Activated T-helper 9 cell treated with anti-CD3 and anti-CD28 coated beads, Interleukin-2, amount 50 U/mL, for 16 hours (primary cell): ENCODE data around the gene RPL34.

Experiments
- DNase-seq: peaks from one replicate; pipeline ENCODE4 v3.0.0-alpha.2; 2020; ENCODE audit warnings: low read depth

Gene RPL34

DNA sequence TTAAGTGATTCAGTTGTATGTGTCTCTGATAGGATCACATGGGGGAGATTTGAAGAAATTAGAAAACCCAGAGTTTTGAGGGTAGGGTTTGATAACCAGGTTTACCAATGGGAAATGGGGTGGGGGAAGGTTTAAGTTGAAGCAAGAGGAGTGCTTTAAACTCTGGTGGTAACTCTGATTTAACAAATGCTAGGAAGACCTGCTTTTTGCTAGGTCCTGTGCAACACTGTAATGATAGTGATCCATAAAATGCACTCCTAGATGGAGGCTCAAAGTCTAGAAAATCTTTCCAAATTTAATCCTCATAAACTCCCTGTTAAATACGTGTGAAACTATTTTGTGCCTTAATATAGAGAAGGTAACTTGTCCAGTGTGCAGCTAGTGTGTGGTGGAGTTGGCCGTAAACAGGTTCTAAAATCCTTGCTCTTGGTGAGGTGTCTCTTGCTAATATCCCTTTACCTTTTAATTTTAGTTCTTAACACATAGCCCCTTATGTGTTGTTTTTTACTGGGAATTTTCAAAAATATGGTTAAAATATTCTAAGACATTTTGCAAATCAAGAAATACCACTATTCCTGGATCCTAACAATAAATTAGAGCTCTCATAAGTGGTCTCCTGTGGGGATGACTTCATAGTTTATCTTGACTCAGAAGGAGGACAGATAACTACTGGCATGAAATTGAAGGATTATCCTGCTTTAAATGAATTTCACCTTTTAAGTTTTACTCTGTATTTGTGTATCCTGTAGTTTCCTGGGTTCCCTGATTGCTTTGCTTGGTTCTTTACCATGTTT, 4.1 kb downstream of the RPL34 start:
- DNase-seq, result no peak

DNA sequence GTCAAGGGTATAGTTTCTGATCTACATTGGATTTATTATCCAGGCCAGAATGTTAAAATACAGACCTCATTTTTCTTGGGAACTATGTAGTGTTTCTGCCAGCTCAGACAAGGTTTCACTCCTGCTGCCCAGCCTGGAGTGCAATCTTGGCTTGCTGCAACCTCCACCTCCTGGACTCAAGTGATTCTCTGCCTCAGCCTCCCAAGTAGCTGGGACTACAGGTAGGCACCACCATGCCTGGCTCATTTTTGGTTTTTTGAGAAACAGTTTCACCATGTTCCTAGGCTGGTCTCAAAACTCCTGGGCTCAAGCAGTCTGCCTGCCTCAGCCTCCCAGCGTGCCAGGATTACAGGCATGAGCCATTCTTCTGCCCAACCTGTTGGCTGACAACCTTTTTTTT, 5.7 kb downstream of the RPL34 start:
- no peak for DNase-seq

DNA sequence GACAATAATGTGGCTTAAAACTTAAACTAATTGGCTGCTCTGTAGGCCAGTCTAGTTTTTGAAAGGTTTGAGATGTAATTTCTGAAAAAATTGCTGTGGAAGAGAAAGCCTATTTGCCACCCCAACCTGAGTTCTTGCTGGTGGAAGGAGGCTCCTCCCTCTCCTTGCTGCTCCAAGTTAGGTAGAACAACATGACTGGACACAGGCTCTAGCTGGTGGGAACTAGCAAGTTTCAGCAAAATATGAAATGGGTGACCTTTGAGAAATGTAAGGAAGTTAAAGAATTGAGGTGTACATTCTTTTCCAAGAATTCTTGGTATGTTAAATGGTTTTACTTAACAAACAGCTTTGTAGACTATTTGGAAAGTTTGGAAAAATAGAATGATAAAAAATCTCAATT, 8.0 kb downstream of the RPL34 start:
- DNase-seq, result no peak

DNA sequence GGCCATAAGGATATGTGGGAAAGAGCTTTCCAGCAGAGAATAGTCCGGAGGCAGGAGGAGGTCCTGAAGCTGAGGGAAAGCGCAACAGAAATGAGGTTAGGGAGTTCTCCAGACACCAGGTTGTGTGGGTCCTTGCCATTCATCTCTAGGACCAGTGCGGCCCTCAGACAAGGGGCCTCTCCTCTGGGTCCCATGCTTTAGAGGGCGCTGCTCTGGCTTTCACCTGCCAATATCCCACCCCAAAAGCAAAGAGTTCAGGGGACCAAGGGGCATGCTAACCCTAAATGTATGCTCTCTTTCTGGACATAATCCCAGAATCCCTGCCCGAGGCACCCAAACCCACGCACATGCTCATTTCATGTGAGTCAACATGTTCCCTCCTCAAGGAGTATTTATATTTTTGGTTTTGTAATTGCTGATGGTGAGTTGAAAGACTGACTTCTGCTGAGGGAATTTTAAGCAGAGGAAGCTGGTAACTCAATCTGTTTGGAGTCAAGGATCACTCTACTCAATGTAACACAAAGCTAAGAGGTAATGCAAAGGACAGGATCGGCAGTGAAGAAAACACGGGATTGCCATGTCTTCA, 14.8 kb downstream of the RPL34 start:
- DNase-seq, result no peak

DNA sequence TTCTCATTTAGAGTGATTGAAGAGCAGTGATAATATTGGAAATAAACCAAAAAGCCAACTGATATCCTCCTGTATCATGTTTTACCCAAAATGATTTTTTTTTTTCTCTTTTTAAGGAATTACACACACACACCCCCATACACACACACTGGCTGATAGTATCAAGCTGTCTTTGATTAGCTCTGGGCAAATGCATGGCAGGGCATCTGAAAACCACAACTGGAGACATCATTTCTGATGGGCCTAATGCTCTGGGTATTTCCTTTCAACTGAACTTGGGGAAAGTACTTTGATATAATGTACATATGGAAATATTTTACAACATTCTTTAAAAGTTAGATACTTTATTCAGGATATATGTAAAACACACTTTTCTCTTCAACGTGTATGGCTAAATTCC, 15.9 kb downstream of the RPL34 start:
- no peak for DNase-seq

DNA sequence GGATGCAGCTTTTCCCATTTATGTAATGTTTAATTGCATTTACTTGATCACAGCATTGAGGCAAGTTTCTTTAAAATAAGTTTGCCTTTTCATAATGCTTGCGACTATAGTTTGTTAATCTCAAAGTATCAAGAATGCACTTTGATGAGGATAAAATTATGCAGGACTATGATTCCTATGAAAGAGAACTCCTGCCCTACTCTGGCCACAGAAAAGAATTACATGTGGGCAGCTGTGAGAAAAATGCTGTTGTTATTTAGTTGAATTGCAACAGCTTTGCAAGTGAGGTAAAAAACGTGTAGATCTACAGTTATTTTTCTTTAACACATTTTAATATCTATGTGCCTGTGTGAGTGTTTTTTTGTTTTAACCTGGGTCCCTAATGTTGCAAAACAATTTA, 17.5 kb downstream of the RPL34 start:
- no peak for DNase-seq

DNA sequence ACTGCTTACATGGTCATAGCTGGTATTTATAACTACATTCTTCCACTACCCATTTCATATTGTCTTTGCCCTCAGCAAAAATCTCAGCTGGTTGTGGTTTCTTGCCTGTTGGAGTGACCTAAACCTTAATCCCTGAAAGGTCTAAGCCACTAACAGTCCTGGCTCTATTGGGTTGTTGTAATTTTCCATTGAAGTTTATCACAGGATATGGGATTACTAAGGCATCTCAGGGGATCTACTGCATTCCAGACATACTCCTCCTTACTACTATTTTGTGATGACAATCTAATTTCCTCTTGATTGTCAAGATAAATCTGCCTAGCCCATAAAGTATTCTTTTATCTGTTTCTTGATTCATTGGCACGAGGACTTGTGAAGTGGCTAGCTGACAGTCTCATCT, 23.9 kb downstream of the RPL34 start:
- no peak for DNase-seq

DNA sequence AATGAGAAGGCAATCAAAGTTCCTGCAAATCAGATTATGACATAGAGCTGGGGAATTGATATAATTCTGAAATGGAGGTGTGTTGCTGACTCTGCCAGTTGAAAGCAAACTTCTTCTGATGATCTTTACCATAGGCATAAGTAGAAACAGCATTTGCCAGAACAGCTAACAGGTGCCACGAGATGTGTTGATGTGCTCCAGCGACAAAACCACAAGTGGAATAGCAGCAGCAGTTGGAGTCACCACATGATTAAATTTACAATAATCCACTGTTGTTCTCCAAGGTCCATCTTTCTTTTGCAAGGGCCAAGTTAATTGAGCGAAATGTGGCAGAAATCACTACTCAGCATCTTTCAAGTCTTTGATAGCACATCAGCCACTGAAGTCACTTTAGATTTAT, 26.3 kb downstream of the RPL34 start:
- DNase-seq, result no peak

DNA sequence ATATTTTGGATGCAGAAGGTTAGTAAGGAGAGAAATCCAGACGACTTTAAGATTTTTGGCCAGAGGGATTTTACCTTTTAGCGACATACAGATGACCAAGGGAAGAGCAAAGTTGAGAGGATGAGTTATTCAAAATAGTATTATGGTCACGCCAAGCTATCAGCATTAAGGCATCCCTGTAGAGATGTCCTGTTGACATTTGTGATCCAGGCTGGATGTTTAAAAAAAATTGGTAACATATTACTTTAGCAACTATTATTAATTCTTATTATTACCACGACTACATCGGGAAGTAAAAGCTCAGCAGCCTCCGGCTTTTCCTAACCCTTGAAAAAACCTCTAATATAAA, 29.5 kb downstream of the RPL34 start:
- no peak for DNase-seq

DNA sequence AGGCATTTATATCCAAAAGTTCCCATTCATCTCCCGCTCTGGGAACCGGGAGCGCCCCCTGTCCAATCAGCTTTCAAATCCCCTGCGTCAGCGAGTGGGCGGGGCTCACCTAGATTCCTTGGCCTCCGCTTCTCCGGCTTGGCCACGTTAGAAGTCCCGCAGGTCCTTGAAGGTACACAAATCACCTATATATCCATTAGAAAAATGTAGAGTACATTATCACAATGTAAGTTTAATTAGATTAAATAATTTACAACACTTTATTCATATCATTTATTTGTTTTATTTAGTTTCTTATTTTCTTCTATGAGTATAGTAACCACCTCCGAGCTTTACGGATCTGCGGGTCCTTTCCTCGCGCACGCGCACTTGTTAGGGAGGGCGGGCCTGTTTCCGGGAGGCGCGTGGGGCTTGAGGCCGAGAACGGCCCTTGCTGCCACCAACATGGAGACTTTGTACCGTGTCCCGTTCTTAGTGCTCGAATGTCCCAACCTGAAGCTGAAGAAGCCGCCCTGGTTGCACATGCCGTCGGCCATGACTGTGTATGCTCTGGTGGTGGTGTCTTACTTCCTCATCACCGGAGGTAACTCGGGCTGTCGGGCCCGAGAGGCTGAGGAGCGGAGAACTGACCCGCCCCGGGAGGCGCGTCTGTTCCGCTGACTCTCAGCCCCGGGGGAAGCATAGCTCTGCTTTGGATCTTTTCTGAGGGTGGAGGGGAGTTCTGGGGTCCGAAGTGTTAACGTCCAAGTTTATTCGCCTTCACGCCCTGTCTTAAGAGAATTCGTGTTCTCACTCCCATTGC, 30.0 kb downstream of the RPL34 start, which contains the start of gene OSTC:
TSS of gene OSTC (plus strand) at position 388 of the 802 bp plus-strand sequence. CDS start at position 445, 57 bp downstream.
- peak; percentile 88 for DNase-seq

DNA sequence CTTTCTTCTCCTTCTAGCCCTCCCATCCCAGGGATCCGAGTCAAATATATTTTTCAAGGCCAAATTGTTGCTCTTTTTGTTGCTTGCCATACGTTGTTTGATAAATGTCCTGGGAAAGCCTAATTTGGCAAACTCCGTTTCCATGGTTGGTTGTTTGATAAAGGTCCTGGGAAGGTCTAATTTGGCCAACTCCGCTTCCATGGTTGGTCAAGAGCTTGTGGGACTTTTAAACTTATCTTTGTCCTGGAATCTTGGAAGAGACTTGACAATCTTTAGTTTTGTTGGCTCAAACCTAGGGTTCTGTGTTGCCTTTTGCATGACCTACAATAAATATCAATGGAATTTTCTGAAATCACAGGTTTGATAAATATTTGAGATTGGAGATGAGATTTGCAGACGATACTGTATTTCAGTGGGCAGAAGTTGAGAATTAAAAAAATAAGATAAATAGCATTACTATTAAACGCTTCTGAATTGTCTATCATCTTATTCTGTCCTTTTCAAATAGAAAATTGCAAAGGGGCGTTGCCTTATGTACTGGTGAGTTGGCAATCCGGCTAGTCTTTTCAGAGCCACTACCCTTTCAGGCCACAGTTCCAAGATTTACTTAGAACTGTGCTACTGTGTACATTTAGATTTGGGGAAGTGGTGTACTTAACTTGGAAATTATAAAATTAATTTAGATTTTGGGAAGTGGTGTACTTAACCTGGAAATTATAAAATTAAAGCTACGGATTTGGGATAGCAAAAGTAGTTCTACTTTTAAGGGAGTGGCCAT, 30.8 kb downstream of the RPL34 start:
- DNase-seq, result no peak

DNA sequence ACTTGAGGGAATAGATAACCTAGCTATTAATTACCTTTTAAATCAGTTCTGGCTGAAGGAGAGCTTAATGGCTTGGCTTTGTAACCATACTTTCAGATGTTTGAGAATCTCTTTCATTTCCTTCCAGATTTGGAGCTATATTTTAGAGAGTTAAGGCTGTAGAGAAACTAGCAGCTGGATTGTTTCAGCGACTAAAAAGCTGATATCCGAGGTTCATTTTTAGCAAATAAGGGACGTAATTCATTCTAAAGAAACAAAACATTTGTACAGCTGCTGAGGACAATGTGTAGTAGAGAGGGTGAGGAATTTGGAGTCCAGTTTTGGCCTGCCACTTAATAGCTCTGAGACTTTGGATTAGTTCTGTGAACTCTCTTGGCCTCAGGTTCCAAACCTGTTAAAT, 42.3 kb downstream of the RPL34 start:
- no peak for DNase-seq

DNA sequence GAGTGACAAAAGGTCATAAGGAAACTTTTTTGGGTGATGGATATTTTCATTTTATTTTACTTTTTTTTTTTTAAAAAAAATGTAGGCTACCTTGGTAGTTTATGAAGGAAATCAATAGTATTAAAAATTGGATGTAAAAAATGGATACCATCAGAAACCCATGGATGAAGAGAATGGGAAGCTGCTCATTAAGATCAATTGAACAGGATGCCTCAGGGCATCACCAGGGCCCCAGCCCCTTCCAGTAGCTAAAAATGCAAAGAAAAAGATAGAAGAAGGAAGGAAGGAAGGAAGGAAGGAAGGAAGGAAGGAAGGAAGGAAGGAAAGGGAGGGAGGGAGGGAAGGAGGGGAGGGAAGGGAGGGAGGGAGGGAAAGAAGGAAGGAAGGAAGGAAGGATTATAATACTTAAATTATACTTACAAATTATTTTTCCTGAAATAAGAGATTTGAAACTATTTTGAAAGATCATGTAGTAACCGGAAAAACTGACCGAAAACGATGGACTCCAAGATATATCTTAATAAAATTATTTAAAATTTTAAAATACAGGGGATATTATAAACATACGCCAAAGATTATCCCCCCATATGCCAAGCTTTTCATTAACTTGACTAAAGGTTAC, 54.1 kb downstream of the RPL34 start:
- no peak for DNase-seq
